Keratinocyte (primary cell): ENCODE data around the gene PNMA1.

Experiments used
- CTCF ChIP-seq, 3 experiments: IDR thresholded peaks in 1 of 3; conservative IDR thresholded peaks in 1 of 3; optimal IDR thresholded peaks in 1 of 3; 2 replicates in 2 of 3; 3 replicates in 1 of 3; pipeline versions ENCODE3 to v1.5.1; 2011; ENCODE audit warnings: low read length in 3 of 3, mild to moderate bottlenecking in 3 of 3, moderate library complexity in 2 of 3, control low read depth in 1 of 3, inconsistent platforms in 1 of 3; ENCODE audit not compliant: insufficient read depth in 2 of 3; ENCODE audit errors: extremely low read depth in 1 of 3
- EZH2 ChIP-seq: IDR thresholded peaks from one replicate; pipeline ENCODE4 v1.6.1; 2012; ENCODE audit warnings: inconsistent platforms, mild to moderate bottlenecking, low read length, moderate library complexity

- TF ChIP-seq CTCF (optimal IDR thresholded peaks at IDR 0.05 in 1 of 3, IDR thresholded peaks at IDR 0.05 in 1 of 3, conservative IDR thresholded peaks at IDR 0.05 in 1 of 3; ENCODE audit: extremely low read depth in 1 of 3, insufficient read depth in 2 of 3, low read length in 3 of 3) (no peak), EZH2 (no peak)
These were observed 4.2 kb downstream of the PNMA1 start for GRCh38 chr14:73709904-73710469.
